ENCODE results near the gene DCLRE1A.

DNA sequence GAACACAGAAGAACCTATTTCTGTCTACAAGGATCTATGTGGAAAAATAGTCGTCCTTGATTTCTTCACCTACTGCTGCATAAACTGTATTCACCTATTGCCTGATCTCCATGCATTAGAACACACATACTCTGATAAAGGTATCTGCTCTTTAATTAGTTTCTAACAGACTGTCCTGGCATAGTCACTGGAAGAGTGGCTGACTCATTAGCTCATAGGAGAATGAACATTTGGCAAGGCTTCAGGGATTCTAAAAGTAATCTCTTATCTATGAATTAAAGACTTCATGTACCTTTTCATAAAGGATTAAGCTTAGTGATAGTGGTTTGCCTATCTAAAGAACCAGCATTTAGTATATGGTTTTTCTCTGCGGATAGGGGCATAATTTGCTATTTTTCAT is 4.7 kb upstream of the DCLRE1A start:
- TF ChIP-seq, protein P1, sequence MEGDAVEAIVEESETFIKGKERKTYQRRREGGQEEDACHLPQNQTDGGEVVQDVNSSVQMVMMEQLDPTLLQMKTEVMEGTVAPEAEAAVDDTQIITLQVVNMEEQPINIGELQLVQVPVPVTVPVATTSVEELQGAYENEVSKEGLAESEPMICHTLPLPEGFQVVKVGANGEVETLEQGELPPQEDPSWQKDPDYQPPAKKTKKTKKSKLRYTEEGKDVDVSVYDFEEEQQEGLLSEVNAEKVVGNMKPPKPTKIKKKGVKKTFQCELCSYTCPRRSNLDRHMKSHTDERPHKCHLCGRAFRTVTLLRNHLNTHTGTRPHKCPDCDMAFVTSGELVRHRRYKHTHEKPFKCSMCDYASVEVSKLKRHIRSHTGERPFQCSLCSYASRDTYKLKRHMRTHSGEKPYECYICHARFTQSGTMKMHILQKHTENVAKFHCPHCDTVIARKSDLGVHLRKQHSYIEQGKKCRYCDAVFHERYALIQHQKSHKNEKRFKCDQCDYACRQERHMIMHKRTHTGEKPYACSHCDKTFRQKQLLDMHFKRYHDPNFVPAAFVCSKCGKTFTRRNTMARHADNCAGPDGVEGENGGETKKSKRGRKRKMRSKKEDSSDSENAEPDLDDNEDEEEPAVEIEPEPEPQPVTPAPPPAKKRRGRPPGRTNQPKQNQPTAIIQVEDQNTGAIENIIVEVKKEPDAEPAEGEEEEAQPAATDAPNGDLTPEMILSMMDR (IDR thresholded peaks at IDR 0.05), result no peak
- no peak for TF ChIP-seq POLR2AphosphoS5 (IDR thresholded peaks at IDR 0.05)

All from esophagus muscularis mucosa (tissue), 3 donors.